GM12891 (cell line): ENCODE results near the gene HCFC2. TPM values are rescaled to one million over a fixed set of nuclear protein-coding genes. Genes with fewer than 3 reads are reported as not detected.
A peak's percentile ranks its signal among the peaks of the same experiment; 100 is the strongest.
"Not testable (repeated sequence)": the region's sequence is repeated elsewhere in the genome, so short reads cannot be mapped to it uniquely, and the experiment has no call there.

Source experiments
- DNase-seq: peaks from one replicate; pipeline ENCODE4 v3.0.0; 2011; ENCODE audit warnings: low spot score; ENCODE audit not compliant: insufficient read length
- FAIRE-seq: peaks from 2 replicates; lab custom pipeline; 2011; peaks lifted over from hg19 to GRCh38; lab: Jason Lieb, UNC
- PAX5 ChIP-seq: IDR thresholded peaks from 2 replicates; pipeline ENCODE4 v1.6.1; 2011; ENCODE audit warnings: low read length, moderate library complexity, mild to moderate bottlenecking; ENCODE audit not compliant: insufficient read depth, severe bottlenecking
- POLR2A ChIP-seq: IDR thresholded peaks from 2 replicates; pipeline ENCODE4 v1.6.1; 2011; ENCODE audit warnings: low read depth, low read length, control low read depth
- POLR2AphosphoS5 ChIP-seq: IDR thresholded peaks from 2 replicates; pipeline ENCODE4 v1.6.1; 2011; ENCODE audit warnings: low read depth, low read length, control low read depth
- POU2F2 ChIP-seq: IDR thresholded peaks from 2 replicates; pipeline ENCODE4 v1.6.1; 2011; ENCODE audit warnings: low read depth, mild to moderate bottlenecking, control low read depth, low read length, moderate library complexity
- SPI1 ChIP-seq: IDR thresholded peaks from 2 replicates; pipeline ENCODE4 v1.6.1; 2011; ENCODE audit warnings: low read depth, low read length, control low read depth
- TAF1 ChIP-seq: IDR thresholded peaks from 2 replicates; pipeline ENCODE4 v1.6.1; 2011; ENCODE audit warnings: low read depth, low read length, control low read depth
- polyA plus RNA-seq: library from polyadenylated mRNA; unstranded; fragments of >200 nt; gene quantifications from one replicate; pipeline ENCODE4 v1.2.1, GENCODE V29; 2012; ENCODE audit warnings: low read depth, missing spikeins, inconsistent platforms; ENCODE audit not compliant: missing spikeins

Gene HCFC2
- polyA plus RNA-seq = 4.2 TPM

DNA sequence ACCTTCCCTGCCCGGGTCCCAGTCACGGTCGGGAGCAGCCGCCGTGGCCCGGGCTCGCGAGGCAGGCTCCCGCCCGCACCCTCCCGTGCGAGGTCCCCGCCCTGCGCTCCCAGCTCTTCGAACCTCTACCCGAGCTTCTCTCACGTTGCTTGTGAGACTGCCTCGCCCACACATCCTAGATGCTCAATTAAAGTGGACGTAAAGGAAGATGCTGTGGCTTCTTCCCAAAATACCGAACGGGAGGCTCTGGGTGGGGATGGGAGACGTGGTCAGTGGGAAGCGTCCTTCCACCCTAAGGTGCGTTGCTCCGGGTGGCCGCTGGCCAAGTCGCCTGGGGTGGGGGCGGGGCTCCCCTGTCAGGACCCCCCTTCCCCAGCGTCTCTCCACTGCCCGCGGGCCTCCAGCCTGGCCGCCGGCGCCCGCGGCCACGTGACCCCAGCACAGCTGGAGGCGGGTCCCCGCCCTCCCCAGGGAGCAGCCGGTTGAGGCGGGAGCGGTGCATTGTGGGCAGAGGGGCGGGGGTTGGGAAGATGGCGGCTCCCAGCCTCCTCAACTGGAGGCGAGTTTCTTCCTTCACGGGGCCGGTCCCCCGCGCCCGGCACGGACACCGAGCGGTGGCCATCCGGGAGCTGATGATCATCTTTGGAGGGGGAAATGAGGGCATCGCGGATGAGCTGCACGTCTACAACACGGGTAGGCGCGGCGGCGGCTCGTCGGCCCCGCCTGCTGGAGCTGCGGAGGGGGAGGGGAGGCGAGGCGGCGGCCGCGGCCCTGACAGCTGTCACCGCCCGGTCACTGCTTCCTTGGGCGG lies at the start of gene HCFC2:
Gene HCFC2 (plus strand): TSS at position 501 of the 811 bp plus-strand sequence. CDS start 30 bp downstream, at position 531.
- FAIRE-seq (peak; percentile 99), DNase-seq (peak; percentile 99)
- TF ChIP-seq SPI1 (no peak), POLR2AphosphoS5 (0 out of 2 replicates have a peak, but pooled peaks have one; percentile 19), PAX5 (no peak), TAF1 (peak; percentile 62; the same call in 1 of the 2 replicates), POLR2A (0 out of 2 replicates have a peak, but pooled peaks have one; percentile 42), POU2F2 (peak; percentile 12; the same call in 1 of the 2 replicates)

DNA sequence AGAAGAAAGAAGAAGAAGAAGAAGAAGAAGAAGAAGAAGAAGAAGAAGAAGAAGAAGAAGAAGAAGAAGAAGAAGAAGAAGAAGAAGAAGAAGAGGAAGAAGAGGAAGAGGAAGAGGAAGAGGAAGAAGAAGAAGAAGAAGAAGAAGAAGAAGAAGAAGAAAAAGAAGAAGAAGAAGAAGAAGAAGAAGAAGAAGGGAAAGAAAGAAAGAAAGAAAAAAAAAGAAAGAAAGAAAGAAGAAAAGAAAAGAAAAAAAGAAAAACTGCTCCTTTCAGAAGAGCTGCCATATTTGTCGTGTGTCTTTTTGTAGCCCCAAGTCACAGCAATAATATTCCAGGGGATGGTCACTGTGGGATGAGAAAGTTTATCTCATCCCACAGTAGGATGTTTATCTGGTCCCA lies 42.5 kb upstream of the HCFC2 start:
- not testable (repeated sequence) for DNase-seq, FAIRE-seq

DNA sequence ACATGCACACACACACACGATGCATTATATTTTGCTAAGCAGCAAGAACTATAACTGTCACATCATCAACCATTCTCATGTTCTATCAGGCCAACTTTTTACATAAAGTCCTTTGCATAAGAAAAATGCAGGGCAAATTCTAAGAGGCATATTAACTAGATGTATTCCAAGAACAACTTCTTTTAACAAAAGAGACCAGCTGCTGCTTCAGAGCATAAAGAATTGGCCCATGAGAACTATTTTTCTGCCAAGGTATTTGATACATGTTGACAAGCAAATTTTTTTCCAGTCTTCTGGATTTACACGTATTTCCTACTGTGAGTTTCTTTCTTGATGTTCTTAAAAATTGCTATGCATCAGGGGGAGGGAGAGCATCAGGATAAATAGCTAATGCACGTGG lies 41.5 kb upstream of the HCFC2 start:
- FAIRE-seq (no peak), DNase-seq (no peak)
- TF ChIP-seq POU2F2 = no peak
- TF ChIP-seq POLR2A = no peak
- TF ChIP-seq PAX5 = no peak
- no peak for TF ChIP-seq SPI1
- TF ChIP-seq TAF1 = no peak
- no peak for TF ChIP-seq POLR2AphosphoS5

DNA sequence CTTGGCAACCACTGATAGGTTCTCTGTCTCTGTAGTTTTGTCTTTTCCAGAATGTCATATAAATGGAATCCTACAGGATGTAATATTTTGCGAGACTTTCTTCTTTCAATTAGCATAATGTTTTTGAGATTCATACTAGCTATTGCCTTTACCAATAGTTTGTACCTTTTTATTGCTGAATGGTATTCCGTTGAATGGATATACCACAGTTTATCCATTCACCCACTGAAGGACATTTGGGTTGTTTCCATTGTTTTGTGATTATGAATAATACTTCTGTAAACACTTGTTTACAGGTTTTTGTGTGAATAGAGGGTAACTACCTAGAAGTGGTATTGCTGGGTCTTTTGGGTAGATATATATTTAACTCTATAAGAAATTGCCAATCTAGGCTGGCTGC lies 40.6 kb upstream of the HCFC2 start:
- DNase-seq (no peak), FAIRE-seq (no peak)
- no peak for TF ChIP-seq PAX5
- no peak for TF ChIP-seq POLR2AphosphoS5
- no peak for TF ChIP-seq TAF1
- TF ChIP-seq POLR2A = no peak
- TF ChIP-seq POU2F2 = no peak

DNA sequence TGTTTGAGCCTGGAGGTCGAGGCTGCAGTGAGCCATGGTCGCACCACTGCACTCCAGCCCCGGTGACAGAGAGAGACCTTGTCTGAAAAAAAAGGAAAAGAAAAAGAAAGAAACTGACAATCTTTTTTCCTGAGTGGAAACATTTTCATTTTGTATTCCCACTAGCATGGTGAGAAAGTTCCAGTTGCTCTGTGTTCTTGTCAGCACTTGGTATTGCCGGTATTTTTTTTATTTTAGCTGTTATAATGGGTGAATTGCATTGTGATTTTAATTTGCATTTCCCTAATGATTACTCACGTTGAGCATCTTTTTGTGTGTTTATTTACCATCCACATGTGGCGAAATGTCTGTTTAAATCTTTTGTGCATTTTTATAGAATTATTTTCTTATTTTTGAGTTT lies 40.0 kb upstream of the HCFC2 start:
- no peak for FAIRE-seq
- no peak for TF ChIP-seq PAX5
- no peak for TF ChIP-seq POLR2A
- TF ChIP-seq SPI1 = no peak
- no peak for TF ChIP-seq TAF1
- no peak for TF ChIP-seq POU2F2
- no peak for TF ChIP-seq POLR2AphosphoS5
- DNase-seq = no peak

DNA sequence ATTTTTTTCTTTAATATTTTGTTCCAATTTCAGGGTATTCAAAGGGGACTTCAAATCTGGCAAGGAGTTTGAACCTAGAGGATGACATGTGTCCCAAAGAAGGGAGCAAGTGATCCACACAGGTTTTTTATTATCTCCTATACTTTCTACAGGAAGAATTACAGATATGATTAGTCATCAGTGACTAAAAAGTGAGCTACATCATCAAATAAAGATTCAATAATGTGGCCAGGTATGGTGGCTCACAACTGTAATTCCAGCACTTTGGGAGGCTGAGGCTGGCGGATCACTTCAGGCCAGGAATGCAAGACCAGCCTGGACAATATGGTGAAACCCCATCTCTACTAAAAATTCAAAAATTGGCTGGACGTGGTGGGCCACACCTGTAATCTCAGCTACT lies 38.6 kb upstream of the HCFC2 start:
- FAIRE-seq (no peak), DNase-seq (no peak)
- TF ChIP-seq SPI1 = no peak
- no peak for TF ChIP-seq POLR2AphosphoS5
- no peak for TF ChIP-seq TAF1
- TF ChIP-seq POU2F2 = no peak
- TF ChIP-seq POLR2A = no peak
- TF ChIP-seq PAX5 = no peak

DNA sequence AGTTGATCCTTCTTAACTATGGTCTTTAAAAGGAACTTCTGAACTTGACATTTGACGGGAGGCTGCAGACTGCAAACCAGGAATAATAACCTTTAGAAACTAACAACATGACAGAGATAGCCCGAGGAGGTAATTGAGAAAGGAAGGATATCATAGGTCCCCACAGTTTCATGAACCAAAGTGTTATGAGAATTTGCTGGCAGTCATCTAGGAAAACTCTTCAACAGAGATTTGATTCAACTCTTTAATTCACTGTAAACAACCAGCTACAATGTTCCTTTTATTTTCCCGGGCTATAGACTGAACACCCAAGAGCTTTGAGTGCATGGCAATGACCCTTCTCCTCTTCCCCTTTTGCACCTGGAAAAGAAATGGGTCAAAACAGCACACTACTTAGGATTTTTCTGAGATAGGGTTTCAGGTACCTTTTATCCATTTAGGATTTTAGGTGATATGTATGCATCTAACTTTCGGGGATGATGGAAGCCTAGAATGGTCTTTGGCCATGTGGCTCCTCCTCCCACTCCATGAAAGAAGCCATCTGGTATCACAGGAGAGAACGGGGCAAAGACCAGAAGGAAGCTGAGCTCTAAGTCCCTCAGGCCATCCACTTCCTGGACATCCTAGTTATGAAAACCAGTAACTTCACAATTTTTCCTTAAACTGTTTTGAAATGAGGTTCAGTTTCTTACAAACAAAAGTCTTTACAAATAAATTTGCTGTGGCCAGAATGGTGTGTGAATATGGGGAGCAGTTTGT lies 37.3 kb upstream of the HCFC2 start:
- FAIRE-seq (no peak), DNase-seq (no peak)
- no peak for TF ChIP-seq POU2F2
- TF ChIP-seq POLR2AphosphoS5 = no peak
- no peak for TF ChIP-seq PAX5
- no peak for TF ChIP-seq TAF1
- TF ChIP-seq POLR2A = no peak
- no peak for TF ChIP-seq SPI1

DNA sequence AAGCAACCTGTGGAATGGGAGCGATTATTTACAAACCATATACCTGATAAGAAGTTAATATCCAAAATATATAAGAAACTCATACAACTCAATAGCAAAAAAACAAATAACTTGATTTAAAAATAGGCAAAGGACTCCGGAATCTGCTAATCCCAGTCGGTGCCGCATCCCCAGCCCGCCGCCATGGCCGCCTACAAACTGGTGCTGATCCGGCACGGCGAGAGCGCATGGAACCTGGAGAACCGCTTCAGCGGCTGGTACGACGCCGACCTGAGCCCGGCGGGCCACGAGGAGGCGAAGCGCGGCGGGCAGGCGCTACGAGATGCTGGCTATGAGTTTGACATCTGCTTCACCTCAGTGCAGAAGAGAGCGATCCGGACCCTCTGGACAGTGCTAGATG lies 33.7 kb upstream of the HCFC2 start:
- FAIRE-seq, DNase-seq: not testable (repeated sequence)

DNA sequence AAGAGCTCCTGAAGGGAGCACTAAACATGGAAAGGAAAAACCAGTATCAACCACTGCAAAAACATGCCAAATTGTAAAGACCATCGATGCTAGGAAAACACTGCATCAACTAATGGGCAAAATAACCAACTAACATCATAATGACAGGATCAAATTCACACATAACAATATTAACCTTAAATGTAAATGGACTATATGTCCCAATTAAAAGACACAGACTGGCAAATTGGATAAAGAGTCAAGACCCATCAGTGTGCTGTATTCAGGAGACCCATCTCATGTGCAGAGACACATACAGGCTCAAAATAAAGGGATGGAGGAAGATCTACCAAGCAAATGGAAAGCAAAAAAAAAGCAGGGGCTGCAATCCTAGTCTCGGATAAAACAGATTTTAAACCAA lies 28.2 kb upstream of the HCFC2 start:
- FAIRE-seq = not testable (repeated sequence)

DNA sequence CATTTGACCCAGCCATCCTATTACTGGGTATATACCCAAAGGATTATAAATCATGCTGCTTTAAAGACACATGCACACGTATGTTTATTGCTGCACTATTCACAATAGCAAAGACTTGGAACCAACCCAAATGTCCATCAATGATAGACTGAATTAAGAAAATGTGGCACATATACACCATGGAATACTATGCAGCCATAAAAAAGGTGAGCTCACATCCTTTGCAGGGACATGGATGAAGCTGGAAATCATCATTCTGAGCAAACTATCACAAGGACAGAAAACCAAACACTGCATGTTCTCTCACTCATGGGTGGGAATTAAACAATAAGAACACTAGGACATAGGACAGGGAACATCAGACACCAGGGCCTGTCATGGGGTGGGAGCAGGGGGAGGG lies 24.6 kb upstream of the HCFC2 start:
- DNase-seq, FAIRE-seq: not testable (repeated sequence)

More for the DNA sequence above, 28.2 kb upstream of the HCFC2 start:
- DNase-seq = not testable (repeated sequence)
